ENCODE measurements around the gene GBE1.

Gene GBE1

DNA sequence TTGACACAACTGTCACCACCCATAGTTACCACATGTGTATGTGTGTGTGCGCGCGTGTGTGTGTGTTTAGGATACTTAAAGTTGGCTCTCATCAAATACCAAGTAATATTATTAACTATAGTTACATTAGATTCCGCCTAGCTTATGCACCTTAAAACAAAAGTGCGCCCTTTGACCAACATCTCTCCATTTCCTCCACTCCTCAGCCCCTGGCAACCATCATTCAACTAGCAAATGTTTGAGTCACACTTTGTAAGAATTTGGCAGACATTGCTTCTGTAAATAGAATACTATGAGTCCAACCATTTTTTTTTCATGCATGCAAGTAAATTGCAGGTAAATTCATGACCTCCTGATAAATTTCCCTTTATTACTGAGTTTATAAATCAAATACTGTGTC is 169.3 kb downstream of the GBE1 start:
- H3K27me3 Mint-ChIP-seq, result no peaks in the 10 kb centered on the region
- DNase-seq (no peak), ATAC-seq (replicated peaks) (no peak)
- no peak overlapping the region for H3K4me3 Mint-ChIP-seq
- H3K9me3 Mint-ChIP-seq, result no peaks in the 10 kb centered on the region
- H3K36me3 Mint-ChIP-seq, result peaks cover 6 to 13% of the 10 kb centered on the region in 2 donors
- no peak overlapping the region for H3K27ac Mint-ChIP-seq
- H3K4me1 Mint-ChIP-seq, result no peaks in the 10 kb centered on the region

GRCh38 chr3:81585937-81586336 is 175.5 kb downstream of the GBE1 start:
- DNase-seq (no peak), ATAC-seq (replicated peaks) (no peak)
- Mint-ChIP-seq H3K4me3 (no peak overlapping the region), H3K4me1 (no peaks in the 10 kb centered on the region), H3K36me3 (peaks cover 3 to 7% of the 10 kb centered on the region in 2 donors), H3K9me3 (no peaks in the 10 kb centered on the region), H3K27ac (no peak overlapping the region), H3K27me3 (no peaks in the 10 kb centered on the region)

DNA sequence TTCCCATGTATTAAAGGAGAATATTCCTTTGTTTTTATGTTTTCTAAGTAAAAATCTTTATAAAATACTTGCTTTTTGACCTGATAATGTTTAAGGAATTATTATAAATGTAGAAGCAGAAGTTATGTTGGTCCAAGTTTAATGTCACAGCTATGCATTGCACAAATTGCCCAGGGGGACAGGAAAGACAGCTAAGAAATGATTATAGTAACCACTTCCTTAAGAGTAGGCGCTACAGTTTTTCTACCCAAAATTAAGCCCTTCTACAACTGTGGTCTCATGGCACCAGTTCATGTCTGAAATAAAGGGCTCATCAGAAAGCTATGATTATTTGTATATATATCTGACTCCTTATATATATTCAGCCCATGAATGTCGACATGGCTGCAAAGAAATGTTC is 176.4 kb downstream of the GBE1 start:
- ATAC-seq (replicated peaks) (no peak), DNase-seq (no peak)
- H3K4me3 Mint-ChIP-seq, result no peak overlapping the region
- no peaks in the 10 kb centered on the region for H3K9me3 Mint-ChIP-seq
- H3K36me3 Mint-ChIP-seq, result peaks cover 8 to 13% of the 10 kb centered on the region in 2 donors
- no peaks in the 10 kb centered on the region for H3K4me1 Mint-ChIP-seq
- no peak overlapping the region for H3K27ac Mint-ChIP-seq
- no peaks in the 10 kb centered on the region for H3K27me3 Mint-ChIP-seq

DNA sequence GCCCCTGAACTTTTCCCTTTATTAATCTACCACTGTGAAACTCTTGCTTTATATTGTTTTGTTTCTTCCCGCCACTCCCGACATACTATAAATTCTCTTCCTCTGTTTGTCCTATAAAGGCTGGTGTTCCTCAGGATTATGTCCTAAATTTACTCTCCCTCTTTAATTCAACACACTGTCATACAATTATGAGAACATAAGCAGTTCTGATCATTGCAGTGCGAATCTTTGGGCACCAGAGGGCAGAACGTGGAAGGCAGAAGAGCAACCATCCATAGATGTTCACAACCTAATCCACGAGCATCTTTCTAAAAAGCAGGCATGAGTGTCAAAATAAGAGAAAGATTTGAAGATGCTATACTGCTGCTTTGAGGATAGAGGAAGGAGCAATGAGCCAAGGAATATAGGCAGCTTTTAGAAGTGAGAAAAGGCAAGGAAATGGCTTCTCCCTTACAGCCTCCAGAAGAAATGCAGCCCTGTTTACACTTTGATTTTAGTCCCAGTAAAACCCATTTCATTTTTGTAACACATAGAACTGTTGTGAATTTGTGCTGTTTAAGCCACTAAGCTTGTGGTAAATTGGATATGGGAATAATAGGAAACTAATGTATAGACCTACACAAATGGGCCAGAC is 179.4 kb downstream of the GBE1 start:
- no peaks in the 10 kb centered on the region for H3K9me3 Mint-ChIP-seq
- H3K27ac Mint-ChIP-seq, result no peak overlapping the region
- no peaks in the 10 kb centered on the region for H3K27me3 Mint-ChIP-seq
- no peaks in the 10 kb centered on the region for H3K4me1 Mint-ChIP-seq
- H3K4me3 Mint-ChIP-seq, result no peak overlapping the region
- H3K36me3 Mint-ChIP-seq, result peaks cover 13 to 15% of the 10 kb centered on the region in 2 donors
- no peak for DNase-seq
- peak; percentile 62 to 67 for ATAC-seq (replicated peaks)

DNA sequence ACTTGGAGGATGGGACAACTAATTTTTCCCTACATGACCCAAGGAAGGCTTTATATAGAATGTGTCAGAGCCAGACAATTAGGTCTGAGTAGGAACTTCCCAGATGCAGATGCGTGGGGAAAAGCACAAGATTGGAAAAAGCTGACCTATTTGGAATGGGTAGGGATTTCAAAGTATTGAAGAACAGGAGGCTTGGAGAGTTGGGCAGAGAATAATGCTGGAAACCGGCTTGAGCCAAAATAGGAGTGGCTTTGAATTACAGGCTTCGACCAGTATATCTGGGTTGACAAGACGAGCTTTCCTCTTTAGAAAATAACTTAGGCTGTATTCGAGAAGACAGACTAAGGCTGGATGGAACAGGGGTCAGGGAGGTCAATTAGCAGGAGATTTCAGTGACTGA is 181.1 kb downstream of the GBE1 start:
- DNase-seq, result no peak
- Mint-ChIP-seq H3K27ac (no peak overlapping the region), H3K27me3 (no peaks in the 10 kb centered on the region), H3K4me3 (no peak overlapping the region), H3K36me3 (peaks cover 9 to 15% of the 10 kb centered on the region in 2 donors), H3K9me3 (no peaks in the 10 kb centered on the region), H3K4me1 (no peaks in the 10 kb centered on the region)
- no peak for ATAC-seq (replicated peaks)

DNA sequence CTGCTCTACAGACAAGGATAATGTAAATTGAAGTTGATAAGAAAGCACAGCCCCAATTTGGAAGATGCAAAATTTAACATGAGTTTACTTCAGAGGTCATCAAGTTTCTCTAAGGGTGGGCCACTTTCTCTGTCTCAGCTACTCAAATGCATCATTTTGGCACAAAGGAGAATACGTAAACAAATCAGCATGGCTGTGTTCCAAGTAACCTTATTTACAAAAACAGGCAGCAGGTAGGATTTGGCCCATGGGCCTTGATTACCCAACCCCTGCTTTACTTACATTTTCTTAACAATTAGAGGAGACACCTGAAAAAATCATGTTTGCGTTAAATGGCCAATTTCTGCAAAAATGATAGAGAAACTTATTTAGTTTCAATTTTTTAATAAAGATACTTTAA is 181.7 kb downstream of the GBE1 start:
- H3K4me3 Mint-ChIP-seq, result no peak overlapping the region
- no peaks in the 10 kb centered on the region for H3K27me3 Mint-ChIP-seq
- DNase-seq (no peak), ATAC-seq (replicated peaks) (no peak)
- H3K4me1 Mint-ChIP-seq, result no peaks in the 10 kb centered on the region
- no peaks in the 10 kb centered on the region for H3K9me3 Mint-ChIP-seq
- H3K36me3 Mint-ChIP-seq, result peaks cover 9 to 15% of the 10 kb centered on the region in 2 donors
- H3K27ac Mint-ChIP-seq, result no peak overlapping the region

DNA sequence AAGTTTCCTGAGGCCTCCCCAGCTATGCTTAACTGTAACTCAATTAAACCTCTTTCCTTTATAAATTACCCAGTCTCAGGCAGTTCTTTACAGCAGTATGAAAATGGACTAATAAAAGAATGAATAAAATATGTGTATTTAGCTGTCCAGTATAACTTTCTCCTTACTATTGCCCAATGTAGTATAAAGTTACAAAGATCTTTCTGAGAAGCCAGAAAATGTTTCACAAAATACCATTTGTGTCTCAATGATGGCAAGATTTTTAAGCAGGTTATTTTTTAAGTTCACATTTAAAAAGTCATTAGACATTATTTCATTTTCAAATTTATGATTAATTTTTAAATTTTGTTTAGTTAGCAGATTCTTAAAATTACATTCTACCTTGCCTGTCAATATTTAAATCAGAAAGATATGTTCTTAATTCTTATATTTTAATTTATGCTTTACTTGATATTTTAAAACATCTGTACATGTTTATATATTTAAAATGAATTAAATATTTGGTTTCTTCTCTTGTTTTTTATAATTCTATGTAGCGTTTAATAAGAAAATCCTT is 189.2 kb downstream of the GBE1 start:
- H3K27ac Mint-ChIP-seq, result no peak overlapping the region
- peaks cover 0 to 2% of the 10 kb centered on the region in 2 donors for H3K9me3 Mint-ChIP-seq
- peaks cover 10 to 17% of the 10 kb centered on the region in 2 donors for H3K36me3 Mint-ChIP-seq
- no peak overlapping the region for H3K4me3 Mint-ChIP-seq
- no peak for ATAC-seq (replicated peaks)
- H3K27me3 Mint-ChIP-seq, result no peaks in the 10 kb centered on the region
- DNase-seq, result no peak
- H3K4me1 Mint-ChIP-seq, result no peaks in the 10 kb centered on the region

DNA sequence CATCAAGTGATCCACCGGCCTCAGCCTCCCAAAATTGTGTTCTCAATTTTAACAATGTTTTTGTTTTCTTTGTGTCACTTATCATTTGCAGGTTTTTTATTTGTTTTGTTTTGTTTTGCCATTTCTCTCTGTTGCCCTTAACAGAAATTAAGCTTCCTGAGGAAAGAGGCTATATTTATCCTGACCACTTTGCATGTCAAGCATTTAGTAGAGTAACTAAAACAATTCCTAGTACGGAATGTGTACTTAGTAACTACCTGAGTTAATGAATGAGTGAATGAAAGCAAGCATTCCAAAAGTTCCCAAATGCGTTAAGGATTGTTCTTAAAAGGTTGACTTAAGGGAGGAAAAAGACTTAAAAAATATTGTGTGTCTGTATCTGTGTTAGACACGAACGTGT is 193.1 kb downstream of the GBE1 start:
- peaks cover 3 to 10% of the 10 kb centered on the region in 2 donors for H3K9me3 Mint-ChIP-seq

GRCh38 chr3:81565041-81565440 is 196.4 kb downstream of the GBE1 start:
- no peak for DNase-seq
- ATAC-seq (replicated peaks), result no peak
- peaks cover 21 to 38% of the 10 kb centered on the region in 2 donors for H3K36me3 Mint-ChIP-seq
- H3K27ac Mint-ChIP-seq, result no peak overlapping the region
- H3K4me3 Mint-ChIP-seq, result no peak overlapping the region
- H3K9me3 Mint-ChIP-seq, result peaks cover 1 to 10% of the 10 kb centered on the region in 2 donors
- H3K27me3 Mint-ChIP-seq, result no peaks in the 10 kb centered on the region
- H3K4me1 Mint-ChIP-seq, result no peaks in the 10 kb centered on the region

More for the DNA sequence above, 193.1 kb downstream of the GBE1 start:
- no peaks in the 10 kb centered on the region for H3K4me1 Mint-ChIP-seq
- peaks cover 23 to 44% of the 10 kb centered on the region in 2 donors for H3K36me3 Mint-ChIP-seq
- no peak overlapping the region for H3K27ac Mint-ChIP-seq
- no peak overlapping the region for H3K4me3 Mint-ChIP-seq
- ATAC-seq (replicated peaks), result no peak
- H3K27me3 Mint-ChIP-seq, result no peaks in the 10 kb centered on the region
- no peak for DNase-seq

GRCh38 chr3:81558106-81558505 is 203.3 kb downstream of the GBE1 start:
- H3K27ac Mint-ChIP-seq, result no peak overlapping the region
- H3K4me1 Mint-ChIP-seq, result no peaks in the 10 kb centered on the region
- no peak for DNase-seq
- no peak for ATAC-seq (replicated peaks)
- no peaks in the 10 kb centered on the region for H3K27me3 Mint-ChIP-seq
- H3K36me3 Mint-ChIP-seq, result peaks cover 9 to 16% of the 10 kb centered on the region in 2 donors
- no peak overlapping the region for H3K4me3 Mint-ChIP-seq
- H3K9me3 Mint-ChIP-seq, result no peaks in the 10 kb centered on the region

DNA sequence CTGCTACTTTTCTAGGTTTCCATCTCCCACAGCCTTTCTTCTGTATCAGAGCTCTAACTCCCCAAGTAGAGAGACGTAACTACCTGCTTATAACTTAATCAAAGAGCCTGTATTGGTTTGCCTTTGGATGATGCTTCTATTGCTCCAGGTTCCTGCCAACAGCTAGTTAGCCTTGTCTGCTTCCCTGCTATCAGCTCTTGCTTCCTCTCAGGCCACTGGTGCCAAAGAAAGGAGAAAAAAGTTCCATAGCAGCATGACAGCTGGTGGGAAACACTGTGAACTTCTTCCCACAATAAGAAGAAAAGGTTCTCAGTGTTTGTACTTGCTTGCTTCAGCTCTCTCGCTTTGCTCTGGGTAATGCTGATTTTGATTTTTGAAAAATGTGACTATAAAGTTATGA is 206.6 kb downstream of the GBE1 start:
- DNase-seq (no peak), ATAC-seq (replicated peaks) (no peak)
- Mint-ChIP-seq H3K36me3 (peaks cover 16 to 27% of the 10 kb centered on the region in 2 donors), H3K4me1 (no peaks in the 10 kb centered on the region), H3K4me3 (no peak overlapping the region), H3K9me3 (peaks cover 0 to 13% of the 10 kb centered on the region in 2 donors), H3K27ac (no peak overlapping the region), H3K27me3 (no peaks in the 10 kb centered on the region)

GRCh38 chr3:81554388-81554787 is 207.1 kb downstream of the GBE1 start:
- Mint-ChIP-seq H3K9me3 (peaks cover 0 to 14% of the 10 kb centered on the region in 2 donors), H3K4me3 (no peak overlapping the region), H3K27me3 (no peaks in the 10 kb centered on the region), H3K27ac (no peak overlapping the region), H3K4me1 (no peaks in the 10 kb centered on the region), H3K36me3 (peaks cover 17 to 28% of the 10 kb centered on the region in 2 donors)
- no peak for DNase-seq
- no peak for ATAC-seq (replicated peaks)

DNA sequence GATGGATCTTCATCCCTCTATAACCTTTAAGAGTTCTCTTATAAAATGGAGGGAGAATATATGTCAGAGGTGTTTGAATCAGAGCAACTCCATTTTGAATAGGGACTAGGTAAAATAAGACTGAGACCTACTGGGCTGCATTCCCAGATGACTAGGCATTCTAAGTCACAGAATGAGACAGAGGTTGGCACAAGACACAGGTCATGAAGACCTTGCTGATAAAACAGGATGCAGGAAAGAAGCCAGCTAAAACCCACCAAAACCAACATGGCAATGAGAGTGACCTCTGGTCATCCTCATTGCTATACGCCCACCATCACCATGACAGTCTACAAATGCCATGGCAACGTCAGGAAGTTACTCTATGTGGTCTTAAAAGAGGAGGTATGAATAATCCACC is 211.0 kb downstream of the GBE1 start:
- Mint-ChIP-seq H3K27me3 (no peaks in the 10 kb centered on the region), H3K36me3 (peaks cover 21 to 35% of the 10 kb centered on the region in 2 donors), H3K4me3 (no peak overlapping the region), H3K27ac (no peak overlapping the region), H3K4me1 (no peaks in the 10 kb centered on the region), H3K9me3 (peaks cover 4 to 17% of the 10 kb centered on the region in 2 donors)
- DNase-seq (no peak), ATAC-seq (replicated peaks) (no peak)

DNA sequence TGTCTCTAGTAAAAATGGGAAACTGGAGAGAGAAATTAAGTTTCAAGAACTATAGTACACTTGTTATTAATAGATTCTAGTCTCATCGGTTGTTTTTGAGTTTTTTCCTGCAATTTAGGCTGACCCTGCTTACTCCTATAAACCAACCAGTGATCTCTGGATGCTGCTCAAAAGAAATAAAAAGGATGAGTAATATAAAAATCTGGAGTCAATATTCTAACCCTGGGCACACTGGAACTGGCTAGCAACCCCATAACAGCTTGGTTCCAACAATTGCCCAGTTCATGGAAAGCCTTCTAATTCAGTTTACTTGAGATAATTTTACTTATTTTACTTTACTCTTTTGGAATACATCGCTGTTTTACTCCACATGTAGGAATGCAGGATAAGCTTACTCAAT is 211.6 kb downstream of the GBE1 start:
- Mint-ChIP-seq H3K4me3 (no peak overlapping the region), H3K4me1 (no peaks in the 10 kb centered on the region), H3K36me3 (peaks cover 21 to 35% of the 10 kb centered on the region in 2 donors), H3K27ac (no peak overlapping the region), H3K27me3 (no peaks in the 10 kb centered on the region), H3K9me3 (peaks cover 4 to 17% of the 10 kb centered on the region in 2 donors)
- DNase-seq (no peak), ATAC-seq (replicated peaks) (no peak)

- no peak overlapping the region for H3K27ac Mint-ChIP-seq
- H3K9me3 Mint-ChIP-seq, result peaks cover 4 to 17% of the 10 kb centered on the region in 2 donors
- ATAC-seq (replicated peaks), result no peak
- no peak for DNase-seq
- no peak overlapping the region for H3K4me3 Mint-ChIP-seq
- H3K27me3 Mint-ChIP-seq, result no peaks in the 10 kb centered on the region
- H3K4me1 Mint-ChIP-seq, result no peaks in the 10 kb centered on the region
- H3K36me3 Mint-ChIP-seq, result peaks cover 21 to 35% of the 10 kb centered on the region in 2 donors
Observed at GRCh38 chr3:81549388-81549787, 212.1 kb downstream of the GBE1 start.

All from stimulated activated naive B cell treated with anti-CD40 and anti-IgM and Interleukin-4, amounts not matched to agents 10 μg/mL and 1 μg/mL and 100 μg/mL, for 72 hours (primary cell).